Neutrophil (primary cell): Measurements from ENCODE around the gene FAM118A.

Source experiments
- H3K27ac ChIP-seq: fragments of 200-600 bp; sonication (generic); 2 replicates; pipeline ENCODE4 v1.5.1; 2016; ENCODE audit warnings: mild to moderate bottlenecking, moderate library complexity
- H3K27me3 ChIP-seq: fragments of 200-600 bp; sonication (generic); 2 replicates; pipeline ENCODE4 v1.6.0; 2016; ENCODE audit warnings: mild to moderate bottlenecking
- H3K36me3 ChIP-seq: fragments of 200-600 bp; sonication (generic); 2 replicates; pipeline ENCODE4 v1.5.1; 2017
- H3K4me1 ChIP-seq, 2 experiments: fragments of 200-600 bp in 1 of 2; sonication (generic) in 1 of 2; 1 replicate in 1 of 2; 2 replicates in 1 of 2; pipeline versions ENCODE4 v1.5.1 to v1.6.1; 2013 to 2016; ENCODE audit warnings: low read depth in 1 of 2, low read length in 1 of 2, mild to moderate bottlenecking in 1 of 2, moderate library complexity in 1 of 2; ENCODE audit not compliant: control insufficient read depth in 1 of 2, insufficient read depth in 1 of 2
- H3K4me3 ChIP-seq, 2 experiments: fragments of 200-600 bp in 1 of 2; sonication (generic) in 1 of 2; 1 replicate in 1 of 2; 2 replicates in 1 of 2; pipeline ENCODE4 v1.5.1; 2013 to 2016; ENCODE audit warnings: low read depth in 1 of 2, low read length in 1 of 2, mild to moderate bottlenecking in 1 of 2, moderate library complexity in 1 of 2
- H3K9me3 ChIP-seq: fragments of 200-600 bp; sonication (generic); 2 replicates; pipeline ENCODE4 v1.5.1; 2016
- TF ChIP-seq, protein P1 (sequence below): fragments of 200-600 bp; sonication (generic); IDR thresholded peaks from 2 replicates; pipeline ENCODE4 v1.5.1; 2016; ENCODE audit warnings: antibody characterized with exemption

Gene FAM118A

DNA sequence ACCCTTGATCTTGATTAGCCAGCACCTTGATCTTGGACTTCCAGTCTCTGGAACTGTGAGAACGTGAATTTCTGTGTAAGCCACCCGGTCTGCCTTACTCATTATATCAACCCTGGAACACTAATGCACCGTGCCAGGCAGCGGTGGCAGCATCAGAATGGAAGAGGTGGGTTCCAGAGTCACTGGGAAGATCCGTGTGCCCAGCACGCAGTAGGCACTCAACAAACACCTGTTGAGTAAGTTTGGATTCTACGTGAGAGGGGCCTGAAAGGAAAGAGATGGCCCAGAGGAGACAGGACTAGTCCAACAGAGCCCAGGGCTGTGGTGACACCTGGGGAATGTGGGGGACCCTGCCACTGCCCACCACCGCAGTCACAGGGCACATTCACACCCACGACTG, 31.6 kb upstream of the FAM118A start:
- peaks cover 3% of the 10 kb centered on the region for H3K27me3 ChIP-seq
- peaks cover 16 to 17% of the 10 kb centered on the region in 2 experiments for H3K4me1 ChIP-seq
- H3K36me3 ChIP-seq = no peaks in the 10 kb centered on the region
- no peaks in the 10 kb centered on the region for H3K9me3 ChIP-seq
- H3K27ac ChIP-seq = no peak overlapping the region
- H3K4me3 ChIP-seq = no peak overlapping the region
- TF ChIP-seq, protein P1, sequence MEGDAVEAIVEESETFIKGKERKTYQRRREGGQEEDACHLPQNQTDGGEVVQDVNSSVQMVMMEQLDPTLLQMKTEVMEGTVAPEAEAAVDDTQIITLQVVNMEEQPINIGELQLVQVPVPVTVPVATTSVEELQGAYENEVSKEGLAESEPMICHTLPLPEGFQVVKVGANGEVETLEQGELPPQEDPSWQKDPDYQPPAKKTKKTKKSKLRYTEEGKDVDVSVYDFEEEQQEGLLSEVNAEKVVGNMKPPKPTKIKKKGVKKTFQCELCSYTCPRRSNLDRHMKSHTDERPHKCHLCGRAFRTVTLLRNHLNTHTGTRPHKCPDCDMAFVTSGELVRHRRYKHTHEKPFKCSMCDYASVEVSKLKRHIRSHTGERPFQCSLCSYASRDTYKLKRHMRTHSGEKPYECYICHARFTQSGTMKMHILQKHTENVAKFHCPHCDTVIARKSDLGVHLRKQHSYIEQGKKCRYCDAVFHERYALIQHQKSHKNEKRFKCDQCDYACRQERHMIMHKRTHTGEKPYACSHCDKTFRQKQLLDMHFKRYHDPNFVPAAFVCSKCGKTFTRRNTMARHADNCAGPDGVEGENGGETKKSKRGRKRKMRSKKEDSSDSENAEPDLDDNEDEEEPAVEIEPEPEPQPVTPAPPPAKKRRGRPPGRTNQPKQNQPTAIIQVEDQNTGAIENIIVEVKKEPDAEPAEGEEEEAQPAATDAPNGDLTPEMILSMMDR = no peak

DNA sequence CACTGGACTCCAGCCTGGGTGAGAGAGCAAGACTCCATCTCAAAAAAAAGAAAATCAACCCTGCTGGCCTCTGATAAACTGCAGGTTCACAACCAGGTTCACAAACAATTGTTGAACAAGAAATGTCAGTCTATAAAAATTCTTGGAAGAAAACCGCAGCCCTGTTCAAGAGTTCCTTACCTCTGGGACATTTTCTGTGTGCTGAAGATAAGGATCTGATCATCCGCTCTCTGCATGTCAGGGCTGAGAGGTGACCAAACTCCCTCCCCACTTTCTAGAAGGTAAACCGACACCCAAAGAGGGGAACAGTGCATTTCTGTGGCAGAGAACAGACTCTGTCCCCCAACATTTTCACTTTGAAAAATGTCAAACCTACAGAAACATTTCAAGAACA, 29.1 kb upstream of the FAM118A start:
- TF ChIP-seq, protein P1 = no peak
- Histone ChIP-seq H3K27ac (peak overlapping the region; percentile 79), H3K27me3 (peaks cover 25% of the 10 kb centered on the region), H3K4me1 (peaks cover 24 to 31% of the 10 kb centered on the region in 2 experiments), H3K9me3 (no peaks in the 10 kb centered on the region), H3K4me3 (no peak overlapping the region), H3K36me3 (no peaks in the 10 kb centered on the region)

DNA sequence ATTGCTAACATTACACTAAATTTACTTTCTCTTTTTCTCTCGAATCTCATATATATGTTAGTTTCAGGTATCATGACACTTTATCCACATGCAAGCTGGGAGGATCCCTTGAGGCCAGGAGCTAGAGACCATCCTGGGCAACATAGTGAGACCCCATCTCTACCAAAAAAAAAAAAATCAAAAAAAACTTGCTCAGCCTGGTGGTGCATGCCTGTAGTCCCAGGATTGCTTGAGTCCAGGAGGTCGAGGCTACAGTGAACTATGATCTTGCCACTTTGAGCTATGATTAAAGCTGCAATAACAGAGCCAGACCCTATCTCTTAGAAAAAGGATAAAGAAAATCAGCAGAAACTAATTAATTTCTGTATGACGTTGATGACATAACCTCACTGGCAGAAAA, 28.7 kb upstream of the FAM118A start:
- peak overlapping the region; percentile 79 for H3K27ac ChIP-seq
- H3K4me3 ChIP-seq = no peak overlapping the region
- TF ChIP-seq, protein P1 = no peak

GRCh38 chr22:45284705-45285262, 24.9 kb upstream of the FAM118A start, which contains the start of gene UPK3A:
Gene UPK3A, plus strand, starts transcription at chr22:45284949. Its CDS starts 65 bp downstream, at chr22:45285014.
- no peaks in the 10 kb centered on the region for H3K9me3 ChIP-seq
- peaks cover 44 to 59% of the 10 kb centered on the region in 2 experiments for H3K4me1 ChIP-seq
- H3K36me3 ChIP-seq = no peaks in the 10 kb centered on the region
- H3K27ac ChIP-seq = peak within 1 kb of the TSS; percentile 8
- peak within 1 kb of the TSS; percentile 34 to 50 for H3K4me3 ChIP-seq
- TF ChIP-seq, protein P1 = no peak
- peaks cover 26% of the 10 kb centered on the region for H3K27me3 ChIP-seq

More for the DNA sequence above, 28.7 kb upstream of the FAM118A start:
- Histone ChIP-seq H3K4me1 (peaks cover 24 to 35% of the 10 kb centered on the region in 2 experiments), H3K36me3 (no peaks in the 10 kb centered on the region), H3K9me3 (no peaks in the 10 kb centered on the region), H3K27me3 (peaks cover 29% of the 10 kb centered on the region)

- Histone ChIP-seq H3K27ac (no peak overlapping the region), H3K4me1 (peaks cover 37 to 54% of the 10 kb centered on the region in 2 experiments)
Observed at GRCh38 chr22:45285263-45286058, 24.3 kb upstream of the FAM118A start.

More at GRCh38 chr22:45285263-45286058, 24.3 kb upstream of the FAM118A start:
- Histone ChIP-seq H3K4me3 (peak overlapping the region; percentile 34 to 50), H3K36me3 (no peaks in the 10 kb centered on the region), H3K27me3 (peaks cover 26% of the 10 kb centered on the region), H3K9me3 (no peaks in the 10 kb centered on the region)
- TF ChIP-seq, protein P1 = no peak
